Measurements from ENCODE around the gene CDH12.

The CDH12 gene

DNA sequence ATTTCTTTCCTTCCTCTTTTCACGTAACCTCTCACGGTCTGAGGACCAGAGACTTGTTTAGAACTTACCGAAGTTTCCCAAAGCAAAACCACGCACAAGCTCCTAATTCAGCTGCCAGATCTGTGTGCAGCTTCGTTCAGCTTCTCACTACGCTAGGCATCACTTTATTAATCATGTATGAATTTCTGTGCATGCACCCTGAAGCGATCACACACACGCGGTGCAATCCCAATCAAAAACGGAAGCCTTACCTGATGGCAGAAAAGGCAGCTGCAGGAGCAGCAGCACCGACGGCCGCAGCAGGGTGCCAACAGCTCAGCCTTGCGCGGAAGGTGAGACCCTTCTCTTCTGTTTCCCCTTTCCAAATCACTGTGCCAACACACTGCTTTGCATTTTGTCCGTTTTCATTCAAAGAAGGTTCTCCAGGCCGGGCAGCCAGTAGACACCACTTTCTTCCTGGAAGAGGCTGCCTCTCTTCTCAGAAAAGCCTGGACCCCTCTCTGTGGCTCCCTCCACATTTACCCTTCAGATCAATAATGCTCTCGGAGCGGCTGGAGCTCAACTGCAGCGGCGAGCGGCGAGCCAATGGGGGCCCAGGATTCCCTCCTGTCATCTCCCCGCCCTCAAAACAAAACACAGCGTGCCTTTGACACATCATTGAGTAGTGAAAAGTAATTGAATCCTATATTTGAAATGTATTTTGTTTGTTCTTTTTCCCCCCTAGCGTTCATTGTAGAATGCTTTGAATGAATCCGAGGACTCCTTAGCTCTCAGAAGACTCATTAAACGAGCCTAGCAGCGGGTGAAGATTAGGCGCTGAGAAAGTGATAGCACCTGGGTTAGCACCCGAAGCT, at the start of gene CDH12:
Gene CDH12 (minus strand): TSS at position 538 of the 854 bp plus-strand sequence.
- no peak within 1 kb of the TSS for H3K27ac ChIP-seq
- no peaks in the 10 kb centered on the region for H3K36me3 ChIP-seq
- no peaks in the 10 kb centered on the region for H3K9me3 ChIP-seq
- TF ChIP-seq, protein P1, sequence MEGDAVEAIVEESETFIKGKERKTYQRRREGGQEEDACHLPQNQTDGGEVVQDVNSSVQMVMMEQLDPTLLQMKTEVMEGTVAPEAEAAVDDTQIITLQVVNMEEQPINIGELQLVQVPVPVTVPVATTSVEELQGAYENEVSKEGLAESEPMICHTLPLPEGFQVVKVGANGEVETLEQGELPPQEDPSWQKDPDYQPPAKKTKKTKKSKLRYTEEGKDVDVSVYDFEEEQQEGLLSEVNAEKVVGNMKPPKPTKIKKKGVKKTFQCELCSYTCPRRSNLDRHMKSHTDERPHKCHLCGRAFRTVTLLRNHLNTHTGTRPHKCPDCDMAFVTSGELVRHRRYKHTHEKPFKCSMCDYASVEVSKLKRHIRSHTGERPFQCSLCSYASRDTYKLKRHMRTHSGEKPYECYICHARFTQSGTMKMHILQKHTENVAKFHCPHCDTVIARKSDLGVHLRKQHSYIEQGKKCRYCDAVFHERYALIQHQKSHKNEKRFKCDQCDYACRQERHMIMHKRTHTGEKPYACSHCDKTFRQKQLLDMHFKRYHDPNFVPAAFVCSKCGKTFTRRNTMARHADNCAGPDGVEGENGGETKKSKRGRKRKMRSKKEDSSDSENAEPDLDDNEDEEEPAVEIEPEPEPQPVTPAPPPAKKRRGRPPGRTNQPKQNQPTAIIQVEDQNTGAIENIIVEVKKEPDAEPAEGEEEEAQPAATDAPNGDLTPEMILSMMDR (IDR thresholded peaks at IDR 0.05), result no peak
- H3K4me3 ChIP-seq (ENCODE audit: low read depth in 1 of 2, low read length in 1 of 2), result no peak within 1 kb of the TSS
- H3K4me1 ChIP-seq (ENCODE audit: control insufficient read depth in 1 of 2, insufficient read depth in 1 of 2, low read depth in 1 of 2, low read length in 1 of 2), result no peaks in the 10 kb centered on the region
- H3K27me3 ChIP-seq, result peaks cover 18% of the 10 kb centered on the region

DNA sequence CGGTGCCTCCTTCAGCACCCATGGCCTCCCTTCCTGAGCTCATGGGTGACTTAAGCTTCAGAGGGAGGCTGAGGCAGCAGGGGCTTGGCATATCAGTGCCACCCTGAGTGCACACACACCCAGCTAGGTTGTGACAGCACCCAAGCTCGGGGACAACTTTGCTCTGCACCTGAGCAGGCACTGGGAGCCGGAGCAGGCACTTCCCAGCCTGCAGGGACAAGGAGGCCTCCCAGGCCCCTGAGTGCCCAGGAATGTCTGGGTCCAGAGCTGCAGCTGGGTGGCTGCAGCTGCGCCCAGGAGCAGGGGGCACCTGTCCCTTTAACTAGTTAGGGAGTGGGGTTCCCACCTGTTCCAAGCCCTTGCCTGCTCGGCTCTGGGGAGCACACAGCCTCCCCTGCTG, 48.7 kb upstream of the CDH12 start:
- no peaks in the 10 kb centered on the region for H3K4me1 ChIP-seq (ENCODE audit: control insufficient read depth in 1 of 2, insufficient read depth in 1 of 2, low read depth in 1 of 2, low read length in 1 of 2)
- H3K36me3 ChIP-seq, result no peaks in the 10 kb centered on the region
- H3K27ac ChIP-seq, result no peak overlapping the region
- no peaks in the 10 kb centered on the region for H3K9me3 ChIP-seq
- no peaks in the 10 kb centered on the region for H3K27me3 ChIP-seq
- TF ChIP-seq, protein P1 (IDR thresholded peaks at IDR 0.05), result no peak
- no peak overlapping the region for H3K4me3 ChIP-seq (ENCODE audit: low read depth in 1 of 2, low read length in 1 of 2)

DNA sequence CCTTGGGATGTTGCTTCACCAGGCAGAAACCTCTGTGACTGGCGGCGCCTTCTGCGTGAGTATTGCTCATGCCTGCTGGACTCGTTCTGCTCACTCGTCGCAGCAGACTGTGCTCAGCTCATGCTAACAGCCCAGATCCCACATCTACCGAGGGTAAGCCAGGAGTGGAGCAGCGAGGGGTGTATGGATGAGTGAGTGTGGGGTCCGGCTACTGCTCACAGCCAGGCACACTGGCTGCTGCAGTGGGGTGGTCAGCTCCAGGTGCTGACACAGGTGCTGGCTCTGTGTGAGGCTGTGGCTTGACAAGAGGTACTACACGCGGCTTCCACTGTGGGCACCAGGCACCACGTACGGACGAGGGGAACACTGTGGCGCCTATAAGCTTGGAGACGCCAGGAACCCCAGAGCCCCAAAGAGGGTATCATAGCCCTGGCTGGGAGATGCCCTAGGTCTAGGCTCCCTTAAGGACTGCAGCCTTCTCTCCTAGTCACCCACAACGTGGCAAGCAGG, 47.7 kb upstream of the CDH12 start:
- TF ChIP-seq, protein P1 (IDR thresholded peaks at IDR 0.05), result no peak
- no peak overlapping the region for H3K27ac ChIP-seq

GRCh38 chr5:22899341-22899740, 46.2 kb upstream of the CDH12 start:
- Histone ChIP-seq H3K9me3 (no peaks in the 10 kb centered on the region), H3K27ac (no peak overlapping the region), H3K4me3 (ENCODE audit: low read depth in 1 of 2, low read length in 1 of 2) (no peak overlapping the region), H3K36me3 (no peaks in the 10 kb centered on the region), H3K27me3 (no peaks in the 10 kb centered on the region), H3K4me1 (ENCODE audit: control insufficient read depth in 1 of 2, insufficient read depth in 1 of 2, low read depth in 1 of 2, low read length in 1 of 2) (no peaks in the 10 kb centered on the region)
- TF ChIP-seq, protein P1 (IDR thresholded peaks at IDR 0.05), result no peak

More for the DNA sequence above, 47.7 kb upstream of the CDH12 start:
- no peaks in the 10 kb centered on the region for H3K9me3 ChIP-seq
- H3K4me3 ChIP-seq (ENCODE audit: low read depth in 1 of 2, low read length in 1 of 2), result no peak overlapping the region
- H3K36me3 ChIP-seq, result no peaks in the 10 kb centered on the region
- H3K27me3 ChIP-seq, result no peaks in the 10 kb centered on the region
- H3K4me1 ChIP-seq (ENCODE audit: control insufficient read depth in 1 of 2, insufficient read depth in 1 of 2, low read depth in 1 of 2, low read length in 1 of 2), result no peaks in the 10 kb centered on the region

GRCh38 chr5:22896152-22896551, 43.0 kb upstream of the CDH12 start:
- no peaks in the 10 kb centered on the region for H3K4me1 ChIP-seq (ENCODE audit: control insufficient read depth in 1 of 2, insufficient read depth in 1 of 2, low read depth in 1 of 2, low read length in 1 of 2)
- no peaks in the 10 kb centered on the region for H3K36me3 ChIP-seq
- no peak overlapping the region for H3K27ac ChIP-seq
- H3K4me3 ChIP-seq (ENCODE audit: low read depth in 1 of 2, low read length in 1 of 2), result no peak overlapping the region
- no peaks in the 10 kb centered on the region for H3K27me3 ChIP-seq
- H3K9me3 ChIP-seq, result no peaks in the 10 kb centered on the region
- TF ChIP-seq, protein P1 (IDR thresholded peaks at IDR 0.05), result no peak

All from neutrophil (primary cell).